GM12891 (cell line): Measurements from ENCODE around the gene SPINDOC.
"Not testable (repeated sequence)": the region's sequence is repeated elsewhere in the genome, so short reads cannot be mapped to it uniquely, and the experiment has no call there.

Source experiments
- DNase-seq: peaks from one replicate; pipeline ENCODE4 v3.0.0; 2011; ENCODE audit warnings: low spot score; ENCODE audit not compliant: insufficient read length
- FAIRE-seq: peaks from 2 replicates; lab custom pipeline; 2011; peaks lifted over from hg19 to GRCh38; lab: Jason Lieb, UNC
- PAX5 ChIP-seq: IDR thresholded peaks from 2 replicates; pipeline ENCODE4 v1.6.1; 2011; ENCODE audit warnings: low read length, moderate library complexity, mild to moderate bottlenecking; ENCODE audit not compliant: insufficient read depth, severe bottlenecking
- POLR2A ChIP-seq: IDR thresholded peaks from 2 replicates; pipeline ENCODE4 v1.6.1; 2011; ENCODE audit warnings: low read depth, low read length, control low read depth
- POLR2AphosphoS5 ChIP-seq: IDR thresholded peaks from 2 replicates; pipeline ENCODE4 v1.6.1; 2011; ENCODE audit warnings: low read depth, low read length, control low read depth
- POU2F2 ChIP-seq: IDR thresholded peaks from 2 replicates; pipeline ENCODE4 v1.6.1; 2011; ENCODE audit warnings: low read depth, mild to moderate bottlenecking, control low read depth, low read length, moderate library complexity
- SPI1 ChIP-seq: IDR thresholded peaks from 2 replicates; pipeline ENCODE4 v1.6.1; 2011; ENCODE audit warnings: low read depth, low read length, control low read depth
- TAF1 ChIP-seq: IDR thresholded peaks from 2 replicates; pipeline ENCODE4 v1.6.1; 2011; ENCODE audit warnings: low read depth, low read length, control low read depth

Gene SPINDOC

DNA sequence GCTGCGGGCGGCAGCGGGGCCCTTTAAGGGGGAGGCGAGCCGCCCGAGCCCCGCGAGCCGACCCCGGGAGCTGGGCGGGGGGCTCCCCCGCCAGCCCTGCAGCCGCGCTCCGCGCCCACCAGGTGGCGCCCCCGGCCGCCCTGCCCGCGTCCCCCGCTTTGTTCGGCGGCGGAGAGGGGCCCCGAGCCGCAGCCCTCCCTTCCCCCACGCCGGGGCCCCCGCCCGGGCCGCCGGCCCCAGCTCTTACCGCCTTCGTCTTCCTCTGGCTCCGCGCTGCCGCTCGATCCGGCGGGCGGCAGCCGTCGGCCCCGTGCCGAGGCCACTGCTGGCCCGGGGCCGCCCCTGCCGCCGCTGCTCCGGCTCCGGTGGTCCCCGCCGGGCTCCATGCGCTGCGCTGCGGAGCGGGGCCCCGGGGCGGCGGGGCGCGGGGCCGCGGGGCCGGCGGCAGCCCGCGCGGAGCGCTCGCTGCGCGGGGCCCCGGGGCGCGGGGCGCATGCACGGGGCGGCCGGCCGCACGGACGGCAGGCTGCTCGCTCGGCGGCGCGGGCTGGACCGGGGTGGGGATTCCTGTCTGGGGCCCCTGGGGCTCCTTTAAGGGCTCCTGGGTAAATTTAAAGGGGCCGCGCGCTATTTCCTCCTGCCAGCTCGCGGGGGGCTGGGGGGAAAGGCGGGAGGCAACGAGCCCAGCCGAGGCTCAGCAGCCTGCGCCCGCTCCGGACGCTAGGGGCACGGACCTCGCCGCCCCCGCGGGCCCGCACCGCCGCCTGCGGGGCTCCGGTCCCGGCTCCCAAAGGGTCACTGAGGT is 44.8 kb upstream of the SPINDOC start, which contains the start of gene ZFTA:
Gene ZFTA, minus strand, starts transcription at position 539 of the 805 bp plus-strand sequence. Its CDS starts 153 bp downstream, at position 386.
- TF ChIP-seq TAF1, result no peak
- TF ChIP-seq POU2F2, result no peak
- TF ChIP-seq POLR2A, result no peak
- TF ChIP-seq SPI1, result no peak
- no peak for TF ChIP-seq PAX5
- TF ChIP-seq POLR2AphosphoS5, result no peak
- peak; percentile 76 for FAIRE-seq
- DNase-seq, result peak; percentile 84

GRCh38 chr11:63769042-63769713 is 44.1 kb upstream of the SPINDOC start:
- TF ChIP-seq TAF1 (no peak), PAX5 (no peak), POLR2AphosphoS5 (no peak), POLR2A (no peak), SPI1 (no peak), POU2F2 (no peak)
- FAIRE-seq (peak; percentile 67), DNase-seq (peak; percentile 56)

DNA sequence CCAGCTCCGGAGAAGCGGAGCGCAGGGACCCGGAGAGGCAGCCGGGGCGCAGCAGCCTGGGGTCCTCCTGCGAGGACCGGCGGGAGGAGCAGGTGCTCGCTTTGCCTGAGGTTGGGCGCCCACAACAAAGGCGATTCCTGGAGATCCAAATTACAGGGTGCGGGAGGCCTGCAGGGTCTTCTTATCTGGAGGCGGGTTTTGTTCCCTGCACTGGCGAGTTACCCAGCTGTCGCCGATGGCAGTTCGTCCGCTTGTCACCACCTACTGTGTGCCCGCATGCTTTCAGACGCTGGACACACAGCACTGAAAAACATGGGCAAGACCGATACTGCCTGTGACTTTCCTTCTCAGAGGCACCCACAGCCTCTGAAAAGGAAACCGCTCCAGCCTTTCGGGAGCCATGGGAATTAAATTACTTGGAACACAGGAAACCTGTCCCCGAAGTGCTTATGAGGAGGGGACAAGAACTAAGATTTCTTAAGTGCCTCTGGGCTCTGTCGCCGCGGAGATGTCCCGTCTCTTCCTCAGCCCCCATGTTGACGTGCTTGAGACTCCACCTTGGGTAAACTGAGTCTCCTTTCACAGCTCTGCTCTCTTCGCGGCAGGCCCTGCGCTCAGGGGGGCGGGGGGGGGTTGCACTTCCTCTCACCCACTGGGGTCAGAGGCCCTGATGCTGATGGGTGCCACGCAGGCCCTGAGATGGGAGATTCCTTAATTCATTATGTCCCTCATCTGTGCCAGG is 43.4 kb upstream of the SPINDOC start:
- FAIRE-seq, result no peak
- no peak for DNase-seq
- TF ChIP-seq POLR2AphosphoS5 (no peak), PAX5 (no peak), POLR2A (no peak), POU2F2 (no peak), TAF1 (no peak), SPI1 (no peak)

GRCh38 chr11:63770763-63771162 is 42.5 kb upstream of the SPINDOC start:
- FAIRE-seq (no peak), DNase-seq (no peak)
- TF ChIP-seq POLR2A (no peak), POU2F2 (no peak), POLR2AphosphoS5 (no peak), SPI1 (no peak), PAX5 (no peak), TAF1 (no peak)

DNA sequence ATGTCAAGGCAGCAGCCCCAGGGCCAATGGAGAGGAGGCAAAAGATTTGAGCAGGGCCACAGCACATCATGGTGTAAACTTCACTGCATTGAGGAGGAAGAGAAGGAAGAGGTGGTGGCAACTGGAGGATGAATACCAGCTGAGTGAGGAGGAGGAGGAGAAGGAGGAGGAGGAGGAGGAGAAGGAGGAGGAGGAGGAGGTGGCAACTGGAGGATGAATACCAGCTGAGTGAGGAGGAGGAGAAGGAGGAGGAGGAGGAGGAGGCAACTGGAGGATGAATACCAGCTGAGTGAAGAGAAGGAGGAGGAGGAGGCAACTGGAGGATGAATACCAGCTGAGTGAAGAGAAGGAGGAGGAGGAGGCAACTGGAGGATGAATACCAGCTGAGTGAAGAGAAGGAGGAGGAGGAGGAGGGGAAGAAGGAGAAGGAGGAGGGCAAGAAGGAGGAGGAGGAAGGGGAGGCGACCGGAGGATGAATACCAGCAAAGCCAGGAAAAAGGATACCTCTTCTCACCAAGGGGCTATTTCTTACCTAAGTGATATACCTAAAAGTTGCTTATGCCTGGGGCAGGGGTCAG is 41.4 kb upstream of the SPINDOC start:
- not testable (repeated sequence) for FAIRE-seq, DNase-seq

GRCh38 chr11:63775191-63775590 is 38.1 kb upstream of the SPINDOC start:
- FAIRE-seq (no peak), DNase-seq (no peak)
- TF ChIP-seq POLR2AphosphoS5, result no peak
- no peak for TF ChIP-seq POLR2A
- no peak for TF ChIP-seq SPI1
- no peak for TF ChIP-seq TAF1
- TF ChIP-seq PAX5, result no peak
- no peak for TF ChIP-seq POU2F2

DNA sequence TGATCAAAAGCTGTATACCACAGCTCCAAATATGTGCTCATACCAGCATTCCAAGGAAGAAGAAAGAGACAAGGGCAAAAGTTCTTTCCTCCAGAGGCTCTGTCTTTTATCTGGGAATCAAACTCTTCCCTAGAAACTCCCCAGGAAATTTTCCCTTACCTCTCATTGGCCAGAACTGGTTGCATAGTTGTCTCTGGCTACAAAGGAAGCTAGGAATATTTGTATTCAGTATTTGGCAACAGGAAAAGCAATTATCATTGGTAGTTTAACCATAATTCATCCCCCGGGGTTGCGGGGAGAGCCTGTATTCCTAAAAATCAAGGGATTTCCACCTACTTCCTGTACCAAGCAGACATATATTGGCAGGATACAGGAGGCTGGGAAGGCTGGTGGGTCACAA is 34.2 kb upstream of the SPINDOC start:
- FAIRE-seq, result no peak
- DNase-seq, result no peak
- TF ChIP-seq TAF1 (no peak), SPI1 (no peak)

DNA sequence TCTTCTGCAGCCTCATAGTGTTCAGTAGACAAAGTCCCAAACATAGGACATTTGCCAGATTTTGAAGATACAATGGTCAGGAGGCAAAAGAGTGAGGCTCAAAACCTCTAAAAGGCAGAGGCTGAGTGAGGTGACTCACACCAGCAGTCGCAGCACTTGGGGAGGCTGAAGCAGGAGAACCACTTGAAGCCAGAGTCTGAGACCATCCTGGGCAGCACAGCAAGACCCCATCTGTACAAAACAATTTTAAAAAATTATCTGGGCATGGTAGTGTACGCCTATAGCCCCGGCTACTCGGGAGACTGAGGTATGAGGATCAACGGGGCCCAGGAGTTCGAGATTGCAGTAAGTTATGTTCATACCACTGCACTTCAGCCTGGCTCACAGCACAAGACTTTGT is 30.5 kb upstream of the SPINDOC start:
- FAIRE-seq (no peak), DNase-seq (no peak)
- TF ChIP-seq SPI1 (no peak), POLR2AphosphoS5 (no peak), POLR2A (no peak), PAX5 (no peak), TAF1 (no peak), POU2F2 (no peak)

- no peak for DNase-seq
- no peak for FAIRE-seq
- TF ChIP-seq POLR2A (no peak), TAF1 (no peak), POLR2AphosphoS5 (no peak), SPI1 (no peak), PAX5 (no peak), POU2F2 (no peak)
Observed at GRCh38 chr11:63783925-63784592, 29.2 kb upstream of the SPINDOC start.
